Stimulated activated CD4-positive, alpha-beta T cell treated with anti-CD3 and anti-CD28 coated beads, Interleukin-15, amount 100 ng/mL, for 24 hours (primary cell): ENCODE results near the gene CD81.
A peak's percentile ranks its signal among the peaks of the same experiment; 100 is the strongest.

Source experiments
- DNase-seq: peaks from one replicate; pipeline ENCODE4 v3.0.0-alpha.2; 2020

CD81 gene

GRCh38 chr11:2441171-2441570, 64.1 kb downstream of the CD81 start:
- no peak for DNase-seq

- DNase-seq: no peak
Observed at GRCh38 chr11:2442589-2442988, 65.5 kb downstream of the CD81 start.

- no peak for DNase-seq
Observed at GRCh38 chr11:2443406-2443805, 66.3 kb downstream of the CD81 start.

GRCh38 chr11:2443881-2444820, 67.0 kb downstream of the CD81 start, which contains the start of gene TRPM5:
Gene TRPM5, minus strand, starts transcription at chr11:2444514. Its CDS starts 21,478 bp downstream, at chr11:2423036.
- peak; percentile 83 for DNase-seq

- DNase-seq: peak; percentile 78
Observed at GRCh38 chr11:2444821-2445745, 68.0 kb downstream of the CD81 start, which contains the start of gene KCNQ1. Gene KCNQ1, plus strand, starts transcription at chr11:2445008. Its CDS starts 91 bp downstream, at chr11:2445099.

GRCh38 chr11:2445746-2446551, 68.8 kb downstream of the CD81 start:
- peak; percentile 23 for DNase-seq

GRCh38 chr11:2446590-2447252, 69.6 kb downstream of the CD81 start:
- DNase-seq: peak; percentile 42
